B cell (primary cell): ENCODE measurements around the gene ECD. TPM values are rescaled to one million over a fixed set of nuclear protein-coding genes. Genes with fewer than 3 reads are reported as not detected.

ENCODE experiments used
- ATAC-seq: fragments of 200-7000 bp; cut with Tn5 transposase; one replicate; pipeline ENCODE4 v1.10.0; 2021; ENCODE audit warnings: low read depth, mild to moderate bottlenecking, moderate number of reproducible peaks, moderate library complexity
- CTCF ChIA-PET: fragments of 350-600 bp; sonication (Branson Sonifier 250); formaldehyde crosslinking; loops from one replicate; lab custom pipeline; 2021; ENCODE audit warnings: antibody characterized with exemption, inconsistent platforms; lab: Charles Lee
- POLR2A ChIA-PET: fragments of 350-600 bp; sonication (Branson Sonifier 250); formaldehyde crosslinking; loops from one replicate; lab custom pipeline; 2021; ENCODE audit warnings: antibody characterized with exemption; lab: Charles Lee
- DNase-seq: peaks from one replicate; pipeline ENCODE4 v3.0.0; 2013
- H2AFZ ChIP-seq: 2 replicates; pipeline ENCODE4 v1.6.1; 2012; ENCODE audit warnings: mild to moderate bottlenecking, low read depth, low read length; ENCODE audit not compliant: insufficient read depth, poor library complexity, severe bottlenecking
- H3K27ac ChIP-seq, 2 donors: 1 replicate in 1 of 2; 2 replicates in 1 of 2; pipeline ENCODE4 v1.5.1; 2012 to 2013; ENCODE audit warnings: low read length in 2 of 2, mild to moderate bottlenecking in 2 of 2, moderate library complexity in 1 of 2
- H3K27me3 ChIP-seq, 4 experiments: fragments of 200-600 bp in 1 of 4; sonication (generic) in 1 of 4; replicated peaks in 1 of 4; 1 replicate in 2 of 4; 2 replicates in 2 of 4; pipeline versions ENCODE4 v1.6.1 to v1.7.0; 2013 to 2016; ENCODE audit warnings: low read length in 3 of 4, mild to moderate bottlenecking in 2 of 4, mixed read lengths in 1 of 4, moderate library complexity in 1 of 4; ENCODE audit not compliant: insufficient read depth in 4 of 4, control insufficient read depth in 3 of 4; ENCODE audit errors: control extremely low read depth in 1 of 4
- H3K36me3 ChIP-seq, 2 experiments: replicated peaks in 1 of 2; 1 replicate in 1 of 2; 2 replicates in 1 of 2; pipeline versions ENCODE4 v1.6.1 to v1.7.1; 2013; ENCODE audit warnings: low read length in 1 of 2; ENCODE audit not compliant: insufficient read depth in 2 of 2, control insufficient read depth in 1 of 2; ENCODE audit errors: control extremely low read depth in 1 of 2, extremely low read depth in 1 of 2
- H3K4me1 ChIP-seq, 2 donors: fragments of 200-600 bp in 1 of 2; sonication (generic) in 1 of 2; 1 replicate in 1 of 2; 2 replicates in 1 of 2; pipeline versions ENCODE4 v1.5.1 to v1.6.1; 2013 to 2017; ENCODE audit warnings: low read length in 2 of 2; ENCODE audit not compliant: control insufficient read depth in 2 of 2, insufficient read depth in 2 of 2
- H3K4me2 ChIP-seq: replicated peaks from 2 replicates; pipeline ENCODE3; 2012; ENCODE audit warnings: mild to moderate bottlenecking, low read depth, low read length; ENCODE audit not compliant: poor library complexity, severe bottlenecking
- H3K4me3 ChIP-seq, 5 experiments: fragments of 200-600 bp in 1 of 5; sonication (generic) in 1 of 5; 1 replicate in 3 of 5; 2 replicates in 2 of 5; pipeline versions ENCODE4 v1.5.1 to v1.7.0; 2011 to 2016; ENCODE audit warnings: low read length in 4 of 5, mild to moderate bottlenecking in 4 of 5, low read depth in 2 of 5, control low read depth in 1 of 5, moderate library complexity in 1 of 5; ENCODE audit not compliant: insufficient read depth in 1 of 5; ENCODE audit errors: control extremely low read depth in 1 of 5, extremely low read depth in 1 of 5
- H3K79me2 ChIP-seq: fragments of 200-600 bp; sonication (generic); one replicate; pipeline ENCODE4 v1.6.0; 2016; ENCODE audit warnings: low read length; ENCODE audit not compliant: control insufficient read depth, insufficient read depth
- H3K9ac ChIP-seq: fragments of 200-600 bp; sonication (generic); 2 replicates; pipeline ENCODE4 v1.6.1; 2017; ENCODE audit warnings: mild to moderate bottlenecking, low read length, moderate library complexity
- H3K9me3 ChIP-seq, 3 donors: one replicate each; pipeline versions ENCODE4 v1.6.1 to v1.7.1; 2013; ENCODE audit warnings: low read length in 2 of 3; ENCODE audit not compliant: control insufficient read depth in 2 of 3, insufficient read depth in 1 of 3; ENCODE audit errors: control extremely low read depth in 1 of 3
- H4K20me1 ChIP-seq: 2 replicates; pipeline ENCODE4 v1.6.0; 2012; ENCODE audit warnings: mild to moderate bottlenecking, low read length; ENCODE audit not compliant: insufficient read depth, control insufficient read depth, poor library complexity, severe bottlenecking
- H3K27ac Mint-ChIP-seq: one replicate; pipeline ENCODE4 v1.8.0; 2021; ENCODE audit warnings: mixed read lengths
- H3K27me3 Mint-ChIP-seq: one replicate; pipeline ENCODE4 v1.8.0; 2021; ENCODE audit warnings: mixed read lengths
- H3K4me1 Mint-ChIP-seq: one replicate; pipeline ENCODE4 v1.8.0; 2021; ENCODE audit warnings: mixed read lengths
- H3K4me3 Mint-ChIP-seq: one replicate; pipeline ENCODE4 v1.8.0; 2021; ENCODE audit warnings: mixed read lengths
- H3K9me3 Mint-ChIP-seq: one replicate; pipeline ENCODE4 v1.8.0; 2022; ENCODE audit warnings: mixed read lengths; ENCODE audit not compliant: insufficient read depth
- CTCF ChIP-seq: fragments of 200-600 bp; IDR thresholded peaks from one replicate; pipeline ENCODE4 v1.8.0; 2022; ENCODE audit warnings: antibody characterized with exemption, mild to moderate bottlenecking
- EZH2 ChIP-seq: IDR thresholded peaks from 2 replicates; pipeline ENCODE4 v1.6.1; 2012; ENCODE audit warnings: borderline replicate concordance, low read depth, mild to moderate bottlenecking, moderate library complexity, low read length; ENCODE audit not compliant: insufficient read depth, poor library complexity, severe bottlenecking
- WGBS: methylation state at CpG from one replicate; pipeline ENCODE4 v1.1.5; 2013; ENCODE audit warnings: missing lambda C conversion rate; ENCODE audit not compliant: insufficient coverage; 5-methylcytosine and 5-hydroxymethylcytosine counted together
- intact Hi-C: fragments of 100-400 bp; cut with micrococcal nuclease; formaldehyde crosslinking; loops from one replicate; pipeline ENCODE4 v1.10.0; 2022
- polyA plus RNA-seq: library from polyadenylated mRNA; depleted of rRNA; stranded (reverse); fragments of >200 nt; gene quantifications from 2 replicates; pipeline ENCODE4 v1.2.3, GENCODE V29; 2012
- total RNA-seq, 2 donors: library from RNA; stranded (reverse); fragments of 120-200 nt in 1 of 2; gene quantifications; 1 replicate in 1 of 2; 2 replicates in 1 of 2; pipeline versions ENCODE4 v1.2.3 to v1.2.4, GENCODE V29; 2013 to 2022

Gene ECD
- total and polyA plus RNA-seq, 2 donors (not counting 1 experiment from before 2014, with no cell fraction given): 15.7 to 37.1 TPM

- peaks cover 0 to 3% of the 10 kb centered on the region in 2 experiments for H3K36me3 ChIP-seq
- H3K79me2 ChIP-seq: no peaks in the 10 kb centered on the region
- H3K9me3 Mint-ChIP-seq: no peaks in the 10 kb centered on the region
- H3K4me1 Mint-ChIP-seq: no peaks in the 10 kb centered on the region
- no peak for ATAC-seq
- ChIA-PET CTCF (no interaction called here), POLR2A (no interaction called here)
- 96% methylated on average over 4 of the region's 5 CpGs for WGBS
- intact Hi-C loops: no loop called here
- no peak overlapping the region for H3K9ac ChIP-seq
- no peaks in the 10 kb centered on the region for H3K27me3 ChIP-seq
- H3K27me3 Mint-ChIP-seq: no peaks in the 10 kb centered on the region
- H3K4me3 ChIP-seq: no peak overlapping the region
- H4K20me1 ChIP-seq: no peaks in the 10 kb centered on the region
- no peaks in the 10 kb centered on the region for H3K4me1 ChIP-seq
- H3K9me3 ChIP-seq: no peaks in the 10 kb centered on the region
- no peak for DNase-seq
- TF ChIP-seq EZH2 (no peak), CTCF (no peak)
- H2AFZ ChIP-seq: no peak overlapping the region
- no peak overlapping the region for H3K4me2 ChIP-seq
- H3K4me3 Mint-ChIP-seq: no peak overlapping the region
- no peak overlapping the region for H3K27ac Mint-ChIP-seq
- no peak overlapping the region for H3K27ac ChIP-seq
These were observed 38.6 kb upstream of the ECD start for GRCh38 chr10:73206385-73206784.

- WGBS: 100% methylated on average over 1 of the region's 1 CpG
- Histone ChIP-seq H3K36me3 (peaks cover 0 to 3% of the 10 kb centered on the region in 2 experiments), H3K4me2 (no peak overlapping the region), H4K20me1 (no peaks in the 10 kb centered on the region), H3K79me2 (no peaks in the 10 kb centered on the region), H3K27ac (no peak overlapping the region), H2AFZ (no peak overlapping the region), H3K9ac (no peak overlapping the region), H3K27me3 (no peaks in the 10 kb centered on the region), H3K9me3 (no peaks in the 10 kb centered on the region), H3K4me3 (no peak overlapping the region), H3K4me1 (no peaks in the 10 kb centered on the region)
- Mint-ChIP-seq H3K27ac (no peak overlapping the region), H3K27me3 (no peaks in the 10 kb centered on the region), H3K4me3 (no peak overlapping the region), H3K9me3 (no peaks in the 10 kb centered on the region), H3K4me1 (no peaks in the 10 kb centered on the region)
- TF ChIP-seq EZH2 (no peak), CTCF (no peak)
- ATAC-seq (no peak), DNase-seq (no peak)
- intact Hi-C loops: no loop called here
- POLR2A ChIA-PET: no interaction called here
- CTCF ChIA-PET: no interaction called here
These were observed 38.1 kb upstream of the ECD start for GRCh38 chr10:73205890-73206289.
